Hematopoietic multipotent progenitor cell (in vitro differentiated cells): ENCODE measurements around the gene SELENOK. TPM values are rescaled to one million over a fixed set of nuclear protein-coding genes. Genes with fewer than 3 reads are reported as not detected.
A peak's percentile ranks its signal among the peaks of the same experiment; 100 is the strongest.

Source experiments
- DNase-seq, 3 donors: peaks; one replicate each; pipeline ENCODE4 v3.0.0-alpha.2; 2011 to 2015; ENCODE audit warnings: low read depth in 2 of 3, low spot score in 2 of 3
- total RNA-seq: library from RNA; depleted of rRNA; stranded (reverse); fragments of >200 nt; gene quantifications from one replicate; pipeline ENCODE4 v1.2.3, GENCODE V29; 2012

SELENOK gene
- total RNA-seq, 1 donor: 18.9 TPM

- DNase-seq: no peak
These were observed 7.0 kb downstream of the SELENOK start for GRCh38 chr3:53884623-53885022.

GRCh38 chr3:53883008-53883407 lies 8.7 kb downstream of the SELENOK start:
- DNase-seq: no peak

GRCh38 chr3:53881691-53882593 lies 9.7 kb downstream of the SELENOK start, which contains the start of gene ACTR8:
Gene ACTR8 (minus strand): TSS chr3:53882152. CDS start chr3:53882101, 51 bp downstream.
- peak; percentile 75 to 90 (median 88) for DNase-seq

DNA sequence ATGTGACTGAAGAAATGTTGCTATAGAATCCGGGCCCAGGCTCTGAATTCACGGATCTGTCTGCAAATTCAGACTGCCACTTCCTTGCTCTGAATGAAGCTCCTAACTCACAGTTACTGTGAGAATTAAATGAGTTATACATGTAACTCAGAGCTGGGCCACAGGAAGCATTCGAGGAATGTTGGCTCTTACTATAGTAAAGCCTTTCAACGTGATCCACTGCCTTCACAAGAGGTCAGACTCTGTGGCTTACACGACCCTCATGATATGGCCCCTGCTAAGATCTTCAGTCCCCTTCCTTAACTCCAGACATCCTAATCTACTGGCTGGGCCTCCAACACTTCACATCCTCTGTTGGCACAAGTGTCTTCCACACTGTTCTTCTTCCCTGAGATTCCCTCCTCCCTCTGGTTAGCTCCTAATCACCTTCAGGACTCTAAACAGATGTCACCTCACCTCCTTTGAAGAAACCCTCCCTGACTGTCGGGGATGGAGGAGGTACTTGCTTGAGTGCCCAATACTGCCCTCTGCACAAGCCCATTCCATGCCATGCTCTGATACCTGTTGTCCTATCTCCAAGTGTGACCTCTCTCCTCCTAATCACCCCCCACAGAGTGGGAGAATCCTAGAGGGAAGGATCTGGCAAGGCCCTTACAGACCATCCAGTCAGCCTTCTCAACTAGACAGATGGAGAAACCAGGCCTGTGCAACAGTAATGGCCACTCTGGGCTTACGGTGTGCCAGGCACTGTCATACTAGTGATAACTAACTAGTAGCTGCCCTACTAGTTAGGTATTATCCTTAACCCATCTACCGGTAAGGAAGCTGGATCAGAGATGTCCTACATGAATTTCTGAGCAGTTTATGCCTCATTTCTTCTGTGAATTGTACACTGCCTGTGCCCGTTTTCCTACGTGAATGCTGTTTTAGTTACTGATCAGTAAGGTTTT lies 11.0 kb downstream of the SELENOK start:
- DNase-seq: no peak

DNA sequence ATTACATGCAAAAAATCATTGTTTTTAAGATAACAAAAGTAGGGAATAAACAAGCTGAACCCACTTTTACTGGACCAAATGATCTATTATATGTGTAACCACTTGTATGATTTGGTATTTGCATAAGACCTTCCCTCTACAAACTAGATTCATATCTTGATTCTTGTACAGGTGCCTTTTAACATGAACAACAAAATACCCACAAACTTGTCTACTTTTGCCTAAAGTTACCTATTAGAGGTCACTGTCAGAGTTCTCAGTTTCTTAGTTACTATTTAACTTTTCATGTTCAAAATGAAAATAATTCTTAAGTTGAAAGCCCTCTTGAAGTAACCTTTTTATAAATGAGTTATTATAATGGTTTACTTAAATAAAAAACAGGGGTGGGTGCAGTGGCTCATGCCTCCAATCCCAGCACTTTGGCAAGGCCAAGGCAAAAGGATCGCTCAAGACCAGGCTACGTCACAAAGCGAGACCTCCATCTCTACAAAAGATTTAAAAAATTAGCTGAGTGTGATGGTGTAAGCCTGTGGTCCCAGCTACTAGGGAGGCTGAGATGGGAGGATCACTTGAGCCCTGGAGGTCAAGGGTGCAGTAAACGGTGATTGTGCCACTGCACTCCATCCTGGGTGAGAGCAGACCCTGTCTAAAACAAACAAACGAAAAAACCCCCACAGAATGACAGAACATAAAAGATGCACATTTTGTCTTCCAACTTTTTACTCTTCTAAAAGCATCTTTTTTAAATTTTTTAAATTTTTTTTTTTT lies 25.7 kb downstream of the SELENOK start:
- no peak for DNase-seq

GRCh38 chr3:53863145-53863544 lies 28.5 kb downstream of the SELENOK start:
- no peak for DNase-seq

- DNase-seq: no peak
These were observed 29.4 kb downstream of the SELENOK start for GRCh38 chr3:53862241-53862640.

GRCh38 chr3:53860196-53860595 lies 31.5 kb downstream of the SELENOK start:
- no peak for DNase-seq

DNA sequence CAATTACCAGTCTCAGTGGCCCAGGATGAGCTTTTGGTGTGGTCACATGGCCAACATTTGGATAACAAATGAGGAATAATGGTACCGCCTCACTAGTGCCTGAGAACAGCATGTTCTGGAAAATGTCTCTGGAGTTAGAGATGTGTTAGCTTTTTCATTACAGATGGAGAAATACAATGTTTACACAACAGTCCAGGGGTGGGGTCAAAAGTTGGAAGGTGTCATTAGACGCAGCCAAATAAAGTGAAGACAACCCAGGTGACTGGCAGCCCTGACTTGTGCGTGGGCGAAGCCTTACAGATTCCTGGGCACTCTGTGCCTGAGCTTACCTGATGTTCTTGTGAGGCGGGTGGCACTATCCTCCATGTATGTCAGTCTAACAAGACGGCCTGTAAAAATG lies 32.5 kb downstream of the SELENOK start:
- DNase-seq: no peak

GRCh38 chr3:53858096-53858741 lies 33.4 kb downstream of the SELENOK start:
- no peak for DNase-seq

- no peak for DNase-seq
These were observed 34.7 kb downstream of the SELENOK start for GRCh38 chr3:53856964-53857363.

- no peak for DNase-seq
These were observed 40.8 kb downstream of the SELENOK start for GRCh38 chr3:53850895-53851294.

DNA sequence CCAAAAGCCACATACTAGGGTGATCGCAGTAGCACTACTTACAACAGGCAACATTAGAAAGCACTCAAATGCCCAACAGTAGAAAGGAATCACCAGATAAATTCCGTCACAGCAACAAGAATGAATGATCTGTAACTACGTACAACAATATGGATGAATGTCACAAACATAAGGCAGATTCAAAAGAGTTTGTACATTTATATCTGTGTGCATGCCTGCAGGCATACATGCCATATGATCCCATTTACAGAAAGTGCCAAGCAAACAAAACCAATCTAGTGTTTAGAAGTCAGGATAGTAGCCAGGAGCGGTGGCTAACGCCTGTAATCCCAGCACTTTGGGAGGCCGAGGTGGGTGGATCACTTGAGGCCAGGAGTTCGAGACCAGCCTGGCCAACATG lies 41.7 kb downstream of the SELENOK start:
- DNase-seq: no peak

DNA sequence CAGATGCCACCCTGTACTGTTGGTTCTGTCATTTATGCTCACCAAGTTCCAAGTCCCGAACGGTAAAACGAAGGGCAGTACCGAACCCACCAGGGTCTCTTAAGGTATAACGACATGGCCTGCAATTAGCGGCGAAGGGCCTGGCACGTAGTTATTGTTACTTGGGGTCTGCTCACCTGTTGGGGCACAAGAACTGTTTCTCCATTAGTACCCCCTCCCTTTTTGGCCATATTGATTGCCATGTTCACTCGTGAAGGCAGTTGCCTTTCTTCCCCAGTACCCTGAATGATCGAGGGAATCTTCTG lies 44.9 kb downstream of the SELENOK start:
- DNase-seq: no peak

- peak in 2 of 3 donors; percentile 11 to 14 for DNase-seq
These were observed 45.4 kb downstream of the SELENOK start, which contains the start of the genes CHDH and IL17RB for GRCh38 chr3:53846134-53846850. Gene CHDH (minus strand): TSS chr3:53846419. CDS start chr3:53824008, 22,411 bp downstream. Gene IL17RB (plus strand): TSS chr3:53846568. CDS start chr3:53846589, 21 bp downstream.

GRCh38 chr3:53845881-53846133 lies 45.9 kb downstream of the SELENOK start:
- no peak for DNase-seq

GRCh38 chr3:53845103-53845880 lies 46.4 kb downstream of the SELENOK start:
- peak in 2 of 3 donors; percentile 14 to 39 for DNase-seq

- no peak for DNase-seq
These were observed 47.2 kb downstream of the SELENOK start for GRCh38 chr3:53844262-53845102.
